ENCODE measurements around the gene NDUFAF8.
A peak's percentile ranks its signal among the peaks of the same experiment; 100 is the strongest.

Gene NDUFAF8

GRCh38 chr17:81238815-81239713, at the start of gene NDUFAF8, which contains the start of gene TEPSIN:
NDUFAF8 (plus strand) TSS chr17:81239318; CDS start chr17:81239364, 46 bp downstream.
TEPSIN (minus strand) TSS chr17:81239055; CDS start chr17:81239033, 22 bp downstream.
- FAIRE-seq = peak; percentile 97

GRCh38 chr17:81189670-81190530, 49.2 kb upstream of the NDUFAF8 start:
- FAIRE-seq = no peak

- FAIRE-seq = no peak
These were observed 48.5 kb upstream of the NDUFAF8 start for GRCh38 chr17:81190591-81190990.

- FAIRE-seq = no peak
These were observed 48.0 kb upstream of the NDUFAF8 start for GRCh38 chr17:81191116-81191515.

DNA sequence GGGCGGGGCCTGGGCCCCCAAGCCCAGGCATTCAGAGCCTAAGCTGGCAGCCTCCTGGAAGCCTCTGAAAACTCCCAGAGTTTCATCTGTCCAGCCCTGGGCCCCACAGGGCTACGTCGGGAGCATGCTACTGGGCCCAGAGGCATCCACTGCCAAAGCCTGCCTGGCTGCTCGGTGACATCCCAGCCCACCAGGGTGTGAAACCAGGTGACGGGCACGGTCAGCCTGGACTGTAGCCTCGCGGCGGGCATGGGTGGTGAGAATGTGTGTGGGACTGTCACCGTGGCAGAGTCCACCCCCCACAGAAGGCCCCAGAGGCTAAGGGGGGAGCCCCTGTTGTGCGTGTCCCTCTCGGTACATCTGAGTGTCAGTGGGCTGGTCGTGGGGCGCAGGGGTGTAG, 47.5 kb upstream of the NDUFAF8 start:
- no peak for FAIRE-seq

DNA sequence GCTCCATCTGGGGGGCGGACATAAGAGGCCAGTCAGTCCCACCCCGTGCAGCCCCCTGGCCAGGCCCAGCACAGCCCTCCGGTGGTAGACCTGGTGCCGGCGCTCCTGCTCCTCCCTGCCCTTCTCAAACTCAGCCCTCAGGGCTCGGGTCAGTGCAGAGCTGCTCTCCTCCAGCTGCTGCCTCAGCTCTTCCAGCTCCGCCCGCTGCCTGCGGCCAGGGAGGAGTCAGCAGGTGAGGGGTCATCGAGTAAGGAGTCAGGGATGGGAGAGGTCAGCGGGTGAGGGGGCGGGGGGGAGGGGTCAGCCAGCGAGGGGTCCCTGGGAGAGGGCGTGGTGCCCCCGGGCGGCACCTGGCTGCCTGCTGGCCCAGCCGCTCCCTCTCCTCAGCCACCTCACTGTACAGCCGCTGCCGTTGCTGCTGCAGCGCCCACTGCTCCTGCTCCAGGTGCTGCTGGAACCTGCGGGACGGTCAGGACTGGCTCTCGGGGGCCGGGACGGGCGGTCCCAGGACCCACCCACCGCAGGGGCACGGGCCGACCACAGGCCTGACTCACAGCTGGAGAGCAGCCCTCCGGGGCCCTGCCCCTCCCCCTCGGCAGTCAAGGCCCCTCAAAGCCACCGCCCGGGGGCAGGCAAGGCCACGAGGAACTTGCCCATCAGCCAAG, 46.6 kb upstream of the NDUFAF8 start:
- FAIRE-seq = no peak

GRCh38 chr17:81193051-81193410, 46.1 kb upstream of the NDUFAF8 start:
- FAIRE-seq = no peak

- no peak for FAIRE-seq
These were observed 45.5 kb upstream of the NDUFAF8 start for GRCh38 chr17:81193470-81194224.

GRCh38 chr17:81194225-81194760, 44.8 kb upstream of the NDUFAF8 start:
- FAIRE-seq = no peak

DNA sequence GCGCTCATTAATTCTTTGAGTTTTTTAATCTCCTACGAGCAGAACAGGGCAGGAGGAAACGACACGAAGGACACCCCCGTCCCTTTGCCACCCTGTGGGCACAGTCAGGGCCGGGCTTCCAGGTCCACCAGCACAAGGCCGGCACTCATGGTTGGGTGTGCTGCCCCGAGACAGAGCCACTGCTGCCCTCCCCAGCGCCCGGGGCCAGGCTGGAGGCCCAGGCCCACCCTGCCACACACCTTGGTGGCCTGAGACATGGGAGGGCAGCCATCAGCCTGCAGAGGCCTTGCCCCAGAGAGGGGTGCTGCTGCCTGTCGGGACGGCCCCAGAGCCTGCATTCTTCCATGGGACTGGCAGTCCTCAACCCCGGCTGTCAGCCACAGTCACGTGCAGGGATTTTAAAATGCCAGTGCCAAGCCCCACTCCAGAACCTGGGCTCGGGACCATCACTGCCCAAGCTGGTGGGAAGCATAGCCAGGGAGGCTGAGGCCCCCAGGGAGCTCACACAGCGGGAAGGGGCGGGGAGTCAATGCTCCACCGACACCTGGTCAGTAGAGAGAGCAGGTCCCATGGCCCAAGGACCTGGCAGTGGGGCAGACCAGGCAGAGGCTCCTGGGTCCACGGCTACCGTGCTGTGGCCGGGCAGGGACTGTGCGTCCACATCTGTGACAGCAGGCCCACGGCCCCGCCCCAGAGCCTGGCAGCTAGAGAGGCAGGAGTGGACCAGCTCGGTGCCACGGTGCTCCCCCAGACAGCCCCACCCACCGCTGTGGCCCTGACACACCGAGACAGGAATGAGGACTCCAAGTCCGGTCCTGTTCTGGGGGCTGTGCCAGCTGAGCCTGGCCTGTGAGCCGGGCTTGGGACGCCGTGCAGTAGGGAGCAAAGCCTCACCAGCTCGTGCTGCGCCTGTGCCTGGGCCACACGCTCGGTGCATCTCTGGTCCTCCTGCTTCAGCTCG, 43.9 kb upstream of the NDUFAF8 start:
- FAIRE-seq = no peak

GRCh38 chr17:81195941-81196495, 43.1 kb upstream of the NDUFAF8 start:
- FAIRE-seq = no peak

- FAIRE-seq = no peak
These were observed 42.4 kb upstream of the NDUFAF8 start for GRCh38 chr17:81196505-81197408.

DNA sequence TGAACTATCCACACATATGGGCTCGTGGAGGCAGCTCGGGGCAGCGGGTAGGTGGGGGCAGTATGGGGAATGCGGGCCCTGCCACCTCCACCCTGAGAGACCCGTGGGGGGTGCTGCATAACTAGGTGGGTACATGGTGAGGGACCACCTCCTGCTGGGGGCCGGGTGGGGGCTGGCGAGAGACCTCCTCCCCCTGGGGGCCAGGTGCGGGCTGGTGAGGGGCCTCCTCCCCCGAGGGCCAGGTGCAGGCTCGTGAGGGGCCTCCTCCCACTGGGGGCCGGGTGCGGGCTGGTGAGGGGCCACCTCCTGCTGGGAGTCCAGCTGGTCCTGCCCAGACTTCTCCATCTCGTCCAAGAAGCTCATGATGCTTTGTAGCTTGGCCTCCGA, 41.7 kb upstream of the NDUFAF8 start:
- no peak for FAIRE-seq

DNA sequence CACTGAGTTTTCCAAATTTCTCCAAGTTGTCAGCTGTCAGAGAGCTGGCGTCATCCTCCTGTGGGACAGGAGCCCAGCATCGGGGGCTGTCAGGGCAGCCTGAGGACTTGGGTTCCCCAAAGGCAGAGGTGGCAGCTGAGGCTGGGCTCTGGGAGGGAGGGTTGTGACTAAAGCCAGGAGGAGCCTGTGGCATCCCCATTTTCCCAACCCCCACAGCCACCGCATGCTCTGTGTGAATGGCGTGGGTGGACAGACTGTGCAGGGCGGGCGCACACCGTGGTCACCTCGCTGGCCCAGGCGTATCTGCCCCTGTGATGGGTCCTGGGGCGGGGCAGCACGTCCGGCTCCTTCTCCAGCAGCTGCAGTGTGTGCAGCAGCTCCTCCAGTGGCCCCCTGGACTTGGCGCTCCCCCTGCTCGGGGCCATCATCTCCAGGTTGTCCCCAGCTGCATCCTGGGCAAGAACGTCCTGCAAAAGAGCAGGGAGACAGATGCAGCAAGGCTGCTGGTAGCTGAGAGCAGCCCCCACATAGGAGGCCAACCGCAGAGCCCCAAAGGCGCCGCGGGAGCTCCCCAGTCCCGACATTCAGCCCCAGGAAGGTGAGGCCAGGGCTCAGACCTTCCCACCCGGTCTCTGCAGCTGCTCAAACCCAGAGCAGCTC, 41.2 kb upstream of the NDUFAF8 start:
- no peak for FAIRE-seq

- FAIRE-seq = no peak
These were observed 40.2 kb upstream of the NDUFAF8 start for GRCh38 chr17:81198826-81199481.

DNA sequence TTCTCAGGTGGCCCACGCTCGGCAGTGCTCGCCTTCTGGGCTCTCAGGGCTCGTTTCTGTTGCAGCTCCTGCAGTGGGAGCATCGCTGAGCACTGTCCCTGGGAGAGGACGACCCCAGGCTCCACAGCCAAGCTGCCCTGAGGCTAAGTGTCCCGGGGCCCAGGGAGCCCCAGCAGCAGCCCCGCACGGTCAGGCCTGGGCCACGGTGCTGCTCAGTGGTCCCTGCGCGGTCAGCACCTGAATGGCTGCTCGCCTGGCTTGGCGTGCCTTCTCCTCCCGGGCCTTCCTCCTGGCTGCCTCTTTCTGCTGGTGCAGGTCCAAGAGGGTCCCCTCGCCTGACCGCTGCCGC, 39.7 kb upstream of the NDUFAF8 start:
- FAIRE-seq = no peak

DNA sequence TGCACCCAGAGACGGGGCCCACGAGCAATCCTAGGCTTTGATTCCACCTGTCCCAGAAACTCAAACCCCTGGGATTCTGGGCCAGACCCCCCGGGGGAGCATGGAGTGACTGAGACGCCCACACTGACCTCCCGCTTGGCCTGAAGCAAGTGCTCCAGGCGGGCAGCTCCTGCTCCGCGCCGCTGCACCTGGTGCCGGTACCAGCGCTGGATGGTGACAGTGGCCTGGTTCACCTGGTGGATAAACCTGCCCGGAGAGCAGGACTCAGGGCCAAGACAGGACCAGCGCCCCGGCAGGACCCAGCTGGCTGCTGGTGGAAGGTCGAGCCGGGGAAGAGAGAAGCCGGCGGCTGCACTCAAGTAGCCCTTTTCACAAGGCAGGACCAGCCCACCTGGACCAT, 38.9 kb upstream of the NDUFAF8 start:
- FAIRE-seq = no peak

Measured in TTC549 (cell line).